ENCODE data around the gene ARHGAP10. TPM values are rescaled to one million over a fixed set of nuclear protein-coding genes. Genes with fewer than 3 reads are reported as not detected.
"Not testable (repeated sequence)": the region's sequence is repeated elsewhere in the genome, so short reads cannot be mapped to it uniquely, and the experiment has no call there.

Gene ARHGAP10
- total RNA-seq, 2 experiments from 2014 or later: 6.5 to 6.6 TPM

- DNase-seq (no peak), ATAC-seq (ENCODE audit: low read depth) (no peak)
- Mint-ChIP-seq H3K9me3 (no peaks in the 10 kb centered on the region), H3K27me3 (no peaks in the 10 kb centered on the region), H3K4me1 (no peaks in the 10 kb centered on the region), H3K27ac (no peak overlapping the region), H3K4me3 (no peak overlapping the region), H3K36me3 (no peaks in the 10 kb centered on the region)
- POLR2A ChIA-PET: no interaction called here
Measured at GRCh38 chr4:147994491-147995385, 262.9 kb downstream of the ARHGAP10 start.

DNA sequence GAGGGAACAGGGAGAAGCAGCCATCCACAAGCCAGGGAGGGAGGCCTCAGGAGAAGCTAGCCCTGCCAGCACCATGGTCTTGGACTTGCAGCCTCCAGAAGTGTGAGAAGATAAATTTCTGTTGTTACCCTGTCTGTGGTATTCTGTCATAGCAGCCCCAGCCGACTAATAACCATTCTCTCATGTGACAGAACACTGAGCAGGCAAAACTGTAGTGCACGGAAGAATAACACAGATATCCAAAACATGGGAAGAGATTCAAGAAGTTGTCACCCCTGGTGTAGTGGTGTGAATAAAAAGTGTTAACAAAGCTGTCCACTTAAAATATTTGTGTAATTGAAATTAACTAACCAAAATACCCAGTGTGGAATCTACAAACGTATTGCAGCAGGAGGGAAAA lies 265.0 kb downstream of the ARHGAP10 start:
- no peaks in the 10 kb centered on the region for H3K4me1 Mint-ChIP-seq
- H3K36me3 Mint-ChIP-seq: no peaks in the 10 kb centered on the region
- H3K4me3 Mint-ChIP-seq: no peak overlapping the region
- H3K27ac Mint-ChIP-seq: no peak overlapping the region
- no peaks in the 10 kb centered on the region for H3K27me3 Mint-ChIP-seq
- POLR2A ChIA-PET: no interaction called here
- ATAC-seq (ENCODE audit: low read depth): no peak
- H3K9me3 Mint-ChIP-seq: no peaks in the 10 kb centered on the region
- DNase-seq: no peak

GRCh38 chr4:148000038-148000437 lies 268.1 kb downstream of the ARHGAP10 start:
- not testable (repeated sequence) for H3K9me3 Mint-ChIP-seq; H3K36me3 Mint-ChIP-seq; ATAC-seq (ENCODE audit: low read depth); DNase-seq; H3K4me3 Mint-ChIP-seq; H3K27me3 Mint-ChIP-seq; H3K27ac Mint-ChIP-seq
- POLR2A ChIA-PET: interaction anchor here (0.5 kb wide), 1 partner anchor 18 kb away, joined by 3 read pairs; no protein-coding TSS in a partner anchor
- H3K4me1 Mint-ChIP-seq: peaks cover 13% of the 10 kb centered on the region

- no peak for DNase-seq
- H3K27ac Mint-ChIP-seq: no peak overlapping the region
- H3K4me1 Mint-ChIP-seq: peaks cover 13% of the 10 kb centered on the region
- no peak for ATAC-seq (ENCODE audit: low read depth)
- no peaks in the 10 kb centered on the region for H3K27me3 Mint-ChIP-seq
- POLR2A ChIA-PET: no interaction called here
- H3K36me3 Mint-ChIP-seq: peaks cover 3% of the 10 kb centered on the region
- peaks cover 2% of the 10 kb centered on the region for H3K9me3 Mint-ChIP-seq
- no peak overlapping the region for H3K4me3 Mint-ChIP-seq
Measured at GRCh38 chr4:148004228-148004857, 272.5 kb downstream of the ARHGAP10 start.

DNA sequence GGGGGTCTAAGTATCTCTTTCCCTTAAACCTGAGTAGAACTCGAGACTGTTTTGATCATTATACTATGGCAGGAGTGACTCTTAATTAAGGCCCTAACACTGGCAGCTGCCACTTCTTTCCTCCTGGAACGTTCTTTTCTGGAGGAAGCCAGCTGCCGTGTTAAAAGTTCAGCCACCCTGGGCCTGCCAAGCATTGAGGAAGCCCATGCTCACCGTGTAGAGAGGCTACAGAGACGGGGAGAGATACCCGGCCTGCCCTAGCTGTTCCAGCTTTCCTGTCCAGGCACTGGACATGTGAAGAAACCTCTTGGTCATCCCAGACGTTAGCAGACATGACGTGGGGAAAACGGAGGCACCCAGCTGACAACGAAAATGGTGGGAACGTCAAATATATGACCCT lies 274.1 kb downstream of the ARHGAP10 start:
- Mint-ChIP-seq H3K4me3 (no peak overlapping the region), H3K9me3 (peaks cover 2% of the 10 kb centered on the region), H3K27me3 (no peaks in the 10 kb centered on the region), H3K36me3 (peaks cover 3% of the 10 kb centered on the region), H3K4me1 (peaks cover 13% of the 10 kb centered on the region), H3K27ac (no peak overlapping the region)
- POLR2A ChIA-PET: no interaction called here
- DNase-seq (no peak), ATAC-seq (ENCODE audit: low read depth) (no peak)

- DNase-seq: no peak
- no peak overlapping the region for H3K4me3 Mint-ChIP-seq
- H3K36me3 Mint-ChIP-seq: peaks cover 3% of the 10 kb centered on the region
- H3K4me1 Mint-ChIP-seq: peaks cover 13% of the 10 kb centered on the region
- no peak overlapping the region for H3K27ac Mint-ChIP-seq
- ATAC-seq (ENCODE audit: low read depth): no peak
- H3K27me3 Mint-ChIP-seq: no peaks in the 10 kb centered on the region
- POLR2A ChIA-PET: no interaction called here
- H3K9me3 Mint-ChIP-seq: peaks cover 2% of the 10 kb centered on the region
Measured at GRCh38 chr4:148007314-148007760, 275.4 kb downstream of the ARHGAP10 start.

DNA sequence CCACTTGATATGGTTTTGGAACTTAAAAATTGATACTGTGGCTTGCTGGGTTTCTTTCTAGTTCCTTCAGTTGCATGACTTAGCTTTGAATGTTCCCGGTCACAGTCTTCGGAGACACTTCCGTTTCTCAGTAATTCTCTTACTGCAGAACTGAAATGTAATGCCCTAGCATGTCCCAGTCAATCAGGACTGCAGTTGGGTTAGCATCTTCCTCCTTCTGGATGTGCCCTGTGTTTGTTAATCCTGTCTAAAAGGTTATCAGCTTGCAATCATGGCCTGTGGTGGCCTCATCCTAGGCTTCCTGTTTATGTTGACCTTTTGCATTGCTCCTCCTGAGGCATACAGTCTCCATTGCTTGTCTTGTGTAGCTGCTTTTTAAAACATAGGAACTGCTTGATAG lies 275.9 kb downstream of the ARHGAP10 start:
- Mint-ChIP-seq H3K27ac (no peak overlapping the region), H3K36me3 (peaks cover 3% of the 10 kb centered on the region), H3K27me3 (no peaks in the 10 kb centered on the region), H3K9me3 (peaks cover 2% of the 10 kb centered on the region), H3K4me3 (no peak overlapping the region), H3K4me1 (peaks cover 13% of the 10 kb centered on the region)
- POLR2A ChIA-PET: no interaction called here
- no peak for ATAC-seq (ENCODE audit: low read depth)
- no peak for DNase-seq

DNA sequence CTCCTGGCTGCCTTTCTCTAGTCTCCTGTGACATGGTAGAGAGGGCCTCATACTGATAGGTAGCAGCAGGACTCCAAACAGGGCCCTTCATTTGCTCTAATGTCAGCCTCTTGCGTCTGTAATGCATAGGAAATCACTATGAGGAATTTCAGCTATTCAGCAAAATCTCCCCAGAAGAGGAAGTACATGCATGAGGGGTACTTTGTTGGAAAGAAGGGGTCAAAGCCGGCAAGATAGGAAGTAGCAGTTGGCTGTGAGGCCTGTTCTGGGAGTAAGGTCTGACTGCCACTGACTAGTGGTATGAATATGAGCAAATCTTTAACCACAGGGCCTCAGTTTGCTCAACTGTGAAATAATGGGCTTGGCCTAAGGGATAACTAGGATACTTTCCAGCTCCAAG lies 283.2 kb downstream of the ARHGAP10 start:
- Mint-ChIP-seq H3K27ac (no peak overlapping the region), H3K4me1 (no peaks in the 10 kb centered on the region), H3K4me3 (no peak overlapping the region), H3K27me3 (no peaks in the 10 kb centered on the region), H3K36me3 (no peaks in the 10 kb centered on the region), H3K9me3 (no peaks in the 10 kb centered on the region)
- ATAC-seq (ENCODE audit: low read depth): no peak
- DNase-seq: no peak
- POLR2A ChIA-PET: no interaction called here

GRCh38 chr4:148015468-148015867 lies 283.6 kb downstream of the ARHGAP10 start:
- Mint-ChIP-seq H3K27me3 (no peaks in the 10 kb centered on the region), H3K4me3 (no peak overlapping the region), H3K9me3 (no peaks in the 10 kb centered on the region), H3K27ac (no peak overlapping the region), H3K4me1 (no peaks in the 10 kb centered on the region), H3K36me3 (no peaks in the 10 kb centered on the region)
- DNase-seq (no peak), ATAC-seq (ENCODE audit: low read depth) (no peak)
- POLR2A ChIA-PET: no interaction called here

DNA sequence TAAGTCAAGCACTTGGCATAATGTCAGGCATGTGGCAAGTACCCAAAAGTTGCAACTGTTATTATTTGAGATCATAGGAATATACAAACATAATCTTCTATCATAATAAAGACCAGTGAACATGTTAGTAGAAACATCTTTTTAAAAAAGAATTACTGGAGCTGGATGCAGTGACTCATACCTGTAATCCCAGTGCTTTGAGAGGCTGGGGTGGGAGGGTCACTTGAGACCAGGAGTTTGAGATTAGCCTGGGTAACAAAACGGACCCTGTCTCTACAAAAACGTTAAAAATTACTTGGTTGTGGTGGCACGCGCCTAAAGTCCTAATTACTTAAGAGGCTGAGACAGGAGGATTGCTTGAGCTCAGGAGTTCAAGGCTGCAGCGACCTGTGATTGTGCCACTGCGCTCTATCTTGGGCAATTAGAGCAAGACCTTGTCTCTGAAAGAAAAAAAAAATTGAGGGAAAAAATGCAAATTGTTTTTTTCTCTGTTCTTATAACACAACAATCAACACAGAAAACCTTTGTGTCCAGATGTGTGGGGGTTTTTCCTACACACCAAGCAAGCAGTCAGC lies 284.3 kb downstream of the ARHGAP10 start:
- ATAC-seq (ENCODE audit: low read depth): no peak
- no peak overlapping the region for H3K27ac Mint-ChIP-seq
- POLR2A ChIA-PET: no interaction called here

GRCh38 chr4:148017801-148018200 lies 285.9 kb downstream of the ARHGAP10 start:
- Mint-ChIP-seq H3K36me3 (no peaks in the 10 kb centered on the region), H3K27me3 (no peaks in the 10 kb centered on the region), H3K9me3 (no peaks in the 10 kb centered on the region), H3K4me3 (no peak overlapping the region), H3K27ac (no peak overlapping the region), H3K4me1 (no peaks in the 10 kb centered on the region)
- no peak for DNase-seq
- POLR2A ChIA-PET: no interaction called here
- ATAC-seq (ENCODE audit: low read depth): no peak

More for the DNA sequence above, 284.3 kb downstream of the ARHGAP10 start:
- Mint-ChIP-seq H3K4me3 (no peak overlapping the region), H3K9me3 (no peaks in the 10 kb centered on the region), H3K27me3 (no peaks in the 10 kb centered on the region), H3K4me1 (no peaks in the 10 kb centered on the region), H3K36me3 (no peaks in the 10 kb centered on the region)
- DNase-seq: no peak

DNA sequence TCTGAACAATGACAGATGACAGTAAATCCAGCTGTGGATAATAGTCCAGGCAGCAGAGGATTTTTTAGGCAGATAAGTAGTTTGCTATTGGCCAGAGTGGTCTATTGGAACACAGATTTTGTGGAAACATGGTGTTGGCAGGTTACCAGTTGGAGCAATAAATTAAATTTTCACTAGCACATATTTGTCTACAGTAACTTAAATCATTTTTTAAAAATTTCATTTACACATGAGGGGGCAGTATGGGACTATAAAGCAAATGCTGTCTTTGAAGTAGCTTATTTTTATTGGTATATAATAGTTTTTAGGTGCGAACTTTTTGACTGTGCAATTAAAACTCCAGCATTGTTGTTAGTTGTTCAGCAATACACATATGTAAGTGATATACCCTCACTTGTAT lies 289.8 kb downstream of the ARHGAP10 start:
- no peak for ATAC-seq (ENCODE audit: low read depth)
- no peaks in the 10 kb centered on the region for H3K36me3 Mint-ChIP-seq
- POLR2A ChIA-PET: no interaction called here

DNA sequence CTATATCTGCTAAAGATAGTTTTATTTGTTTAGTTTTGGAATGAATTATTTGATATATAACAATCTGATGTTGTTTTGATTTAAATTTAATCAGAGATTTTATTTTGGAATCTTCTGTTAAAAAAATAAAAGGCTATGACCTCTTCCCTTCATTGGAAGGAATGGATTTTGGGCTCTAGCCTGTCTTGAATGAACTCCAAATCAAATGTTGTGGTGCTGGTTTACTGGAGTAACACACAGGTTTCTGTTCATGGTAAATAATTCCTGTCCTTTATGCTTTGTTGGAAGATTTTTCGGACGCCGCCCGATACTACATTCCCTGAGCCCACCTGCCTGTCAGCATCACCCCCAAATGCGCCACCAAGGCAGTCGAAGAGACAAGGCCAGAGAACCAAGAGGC lies 291.1 kb downstream of the ARHGAP10 start:
- Mint-ChIP-seq H3K4me3 (no peak overlapping the region), H3K27me3 (no peaks in the 10 kb centered on the region), H3K9me3 (peaks cover under 1% of the 10 kb centered on the region), H3K36me3 (peaks cover 1% of the 10 kb centered on the region), H3K4me1 (no peaks in the 10 kb centered on the region), H3K27ac (no peak overlapping the region)
- ATAC-seq (ENCODE audit: low read depth) (no peak), DNase-seq (no peak)
- POLR2A ChIA-PET: no interaction called here

More for the DNA sequence above, 289.8 kb downstream of the ARHGAP10 start:
- H3K4me3 Mint-ChIP-seq: no peak overlapping the region
- H3K9me3 Mint-ChIP-seq: no peaks in the 10 kb centered on the region
- no peak for DNase-seq
- no peaks in the 10 kb centered on the region for H3K27me3 Mint-ChIP-seq
- H3K27ac Mint-ChIP-seq: no peak overlapping the region
- H3K4me1 Mint-ChIP-seq: no peaks in the 10 kb centered on the region

Data from activated naive CD8-positive, alpha-beta T cell treated with anti-CD3 and anti-CD28 coated beads, Interleukin-2, amount 10 ng/mL, durations not matched to agents 7 days and 5 days (primary cell).